Liver (tissue), 2 donors: Measurements from ENCODE around the gene FANCF.

Experiments used
- FOXA2 ChIP-seq: IDR thresholded peaks from 2 replicates; pipeline ENCODE4 v1.6.1; 2016; ENCODE audit warnings: antibody characterized with exemption
- TF ChIP-seq, protein P1 (sequence below): fragments of 150-350 bp; IDR thresholded peaks from 2 replicates; pipeline ENCODE4 v1.5.1; 2017; ENCODE audit warnings: improper control_type of control experiment, low read depth, low read length; ENCODE audit not compliant: missing input control
- donor health status: healthy.

DNA sequence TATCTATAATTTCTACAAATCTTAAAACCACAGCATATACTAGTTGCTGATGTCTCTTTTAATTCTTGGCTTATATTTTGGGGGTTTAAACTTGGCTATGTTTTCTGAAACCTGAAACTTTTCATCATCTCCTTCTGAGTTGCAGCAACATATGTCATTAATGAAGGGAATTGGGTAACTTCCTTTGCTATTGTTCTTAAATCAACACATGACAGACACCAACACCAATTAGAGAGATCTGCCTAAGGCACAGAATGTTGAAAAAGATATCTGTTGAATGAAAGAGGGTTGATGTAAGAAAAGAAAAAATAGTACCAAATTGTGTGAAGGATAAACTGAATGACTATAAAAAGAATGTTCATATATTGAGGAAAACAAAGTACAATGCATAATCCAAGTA, 30.5 kb upstream of the FANCF start:
- no peak for TF ChIP-seq FOXA2
- TF ChIP-seq, protein P1, sequence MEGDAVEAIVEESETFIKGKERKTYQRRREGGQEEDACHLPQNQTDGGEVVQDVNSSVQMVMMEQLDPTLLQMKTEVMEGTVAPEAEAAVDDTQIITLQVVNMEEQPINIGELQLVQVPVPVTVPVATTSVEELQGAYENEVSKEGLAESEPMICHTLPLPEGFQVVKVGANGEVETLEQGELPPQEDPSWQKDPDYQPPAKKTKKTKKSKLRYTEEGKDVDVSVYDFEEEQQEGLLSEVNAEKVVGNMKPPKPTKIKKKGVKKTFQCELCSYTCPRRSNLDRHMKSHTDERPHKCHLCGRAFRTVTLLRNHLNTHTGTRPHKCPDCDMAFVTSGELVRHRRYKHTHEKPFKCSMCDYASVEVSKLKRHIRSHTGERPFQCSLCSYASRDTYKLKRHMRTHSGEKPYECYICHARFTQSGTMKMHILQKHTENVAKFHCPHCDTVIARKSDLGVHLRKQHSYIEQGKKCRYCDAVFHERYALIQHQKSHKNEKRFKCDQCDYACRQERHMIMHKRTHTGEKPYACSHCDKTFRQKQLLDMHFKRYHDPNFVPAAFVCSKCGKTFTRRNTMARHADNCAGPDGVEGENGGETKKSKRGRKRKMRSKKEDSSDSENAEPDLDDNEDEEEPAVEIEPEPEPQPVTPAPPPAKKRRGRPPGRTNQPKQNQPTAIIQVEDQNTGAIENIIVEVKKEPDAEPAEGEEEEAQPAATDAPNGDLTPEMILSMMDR: no peak
